H1 (cell line): Measurements from ENCODE around the gene SCARF1. TPM values are rescaled to one million over a fixed set of nuclear protein-coding genes. Genes with fewer than 3 reads are reported as not detected.

Source experiments
- JUN ChIP-seq: IDR thresholded peaks from 2 replicates; pipeline ENCODE4 v1.6.1; 2011; ENCODE audit warnings: low read depth, mild to moderate bottlenecking, improper control_type of control experiment, low read length
- MAFK ChIP-seq: IDR thresholded peaks from 2 replicates; pipeline ENCODE4 v1.6.1; 2012; ENCODE audit warnings: low read depth, mild to moderate bottlenecking, improper control_type of control experiment, low read length
- POLR2AphosphoS5 ChIP-seq: IDR thresholded peaks from 2 replicates; pipeline ENCODE4 v1.6.1; 2011; ENCODE audit warnings: low read depth, low read length
- polyA plus RNA-seq, 7 experiments: library from polyadenylated mRNA; depleted of rRNA in 3 of 7; stranded (reverse) in 5 of 7; unstranded in 2 of 7; fragments of >200 nt in 5 of 7; fragments of 200-250 nt in 2 of 7; gene quantifications; 1 replicate in 5 of 7; 2 replicates in 1 of 7; 4 replicates in 1 of 7; pipeline versions ENCODE4 v1.2.1 to v1.2.3, GENCODE V29; 2011 to 2013; ENCODE audit warnings: missing spikeins in 2 of 7, mixed read lengths in 2 of 7
- total RNA-seq: library from RNA; stranded (reverse); fragmentation: NEBNext Ultra II Directional; extraction: Animal tissue kit (Norgen Biotek cat#: 25700); gene quantifications from 2 replicates; pipeline ENCODE4 v1.2.1, GENCODE V29; 2021

SCARF1 gene
- total and polyA plus RNA-seq, 2 of the 8 experiments (the other 6 are each of a cell fraction or from before 2014, with no cell fraction given) = 1.1 to 1.6 TPM

DNA sequence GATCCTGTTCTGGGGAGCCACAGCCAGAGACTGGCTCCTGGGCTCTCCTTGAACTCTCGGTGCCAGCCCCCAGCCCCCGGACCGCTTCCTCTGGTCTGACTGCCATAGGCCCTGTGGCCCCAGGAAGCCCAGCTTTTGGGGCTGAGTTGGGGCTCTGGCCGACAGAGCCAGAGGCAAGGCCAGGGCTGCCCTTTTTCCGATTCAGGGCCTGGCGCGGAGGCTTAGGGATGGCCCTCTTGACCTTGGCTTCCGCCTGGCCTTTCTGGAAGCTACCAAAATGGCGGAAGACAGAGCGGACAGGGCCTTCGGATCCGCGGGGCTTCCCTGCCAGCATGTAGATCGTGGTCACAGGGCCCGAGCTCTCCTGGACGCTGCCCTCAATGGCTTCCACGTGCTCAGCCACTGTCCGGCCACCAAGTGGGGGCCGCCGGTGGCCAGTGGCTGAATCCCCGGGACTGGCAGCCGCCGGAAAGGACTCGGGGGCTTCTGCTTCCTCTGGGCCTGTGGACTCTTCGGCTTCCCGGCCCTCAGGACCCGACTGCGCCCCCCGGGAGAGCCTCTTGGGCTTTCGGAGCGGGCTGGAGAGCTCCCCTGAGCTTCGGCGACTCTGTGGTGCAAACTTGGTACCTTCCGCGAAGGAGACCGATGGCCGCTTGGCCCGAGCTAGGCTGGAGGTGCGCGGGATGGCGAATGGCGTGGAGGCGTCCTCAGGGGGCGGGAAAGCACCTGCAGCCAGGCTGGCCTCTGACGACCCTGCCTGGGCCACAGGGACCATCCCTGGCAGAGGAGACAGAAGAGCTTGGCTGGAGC, 10.5 kb downstream of the SCARF1 start (continued):
- TF ChIP-seq MAFK (no peak), JUN (no peak), POLR2AphosphoS5 (no peak)
- TF ChIP-seq, all 59 proteins: peak for 0
